Measurements from ENCODE around the gene GHR. TPM values are rescaled to one million over a fixed set of nuclear protein-coding genes. Genes with fewer than 3 reads are reported as not detected.

GHR gene
- total RNA-seq, 1 donor = 5.4 TPM

GRCh38 chr5:42516282-42517042, 93.2 kb downstream of the GHR start:
- TF ChIP-seq CTCF (IDR thresholded peaks at IDR 0.05; ENCODE audit: extremely low read depth, low read depth, low read length) = no peak
- H3K4me2 ChIP-seq (ENCODE audit: insufficient read depth, low read length) = no peak overlapping the region
- H4K20me1 ChIP-seq (ENCODE audit: insufficient read depth, low read length) = no peaks in the 10 kb centered on the region
- no peak overlapping the region for H2AFZ ChIP-seq (ENCODE audit: low read length)
- DNase-seq (ENCODE audit: insufficient read length, low spot score, missing footprints) = peak; percentile 34
- no peaks in the 10 kb centered on the region for H3K9me3 ChIP-seq (ENCODE audit: low read depth, low read length)
- H3K27me3 ChIP-seq (ENCODE audit: insufficient read depth, low read length) = no peaks in the 10 kb centered on the region
- no peaks in the 10 kb centered on the region for H3K79me2 ChIP-seq (ENCODE audit: insufficient read depth, low read length)
- no peak overlapping the region for H3K4me3 ChIP-seq (ENCODE audit: insufficient read depth, low read length)
- no peak overlapping the region for H3K27ac ChIP-seq (ENCODE audit: low read depth, low read length)
- no peaks in the 10 kb centered on the region for H3K36me3 ChIP-seq (ENCODE audit: insufficient read depth, low read length)
- H3K4me1 ChIP-seq (ENCODE audit: insufficient read depth, low read length) = no peaks in the 10 kb centered on the region

GRCh38 chr5:42517164-42517563, 93.9 kb downstream of the GHR start:
- no peaks in the 10 kb centered on the region for H3K79me2 ChIP-seq (ENCODE audit: insufficient read depth, low read length)
- no peak overlapping the region for H3K27ac ChIP-seq (ENCODE audit: low read depth, low read length)
- no peak for DNase-seq (ENCODE audit: insufficient read length, low spot score, missing footprints)
- H3K9me3 ChIP-seq (ENCODE audit: low read depth, low read length) = no peaks in the 10 kb centered on the region
- no peaks in the 10 kb centered on the region for H3K36me3 ChIP-seq (ENCODE audit: insufficient read depth, low read length)
- H3K4me2 ChIP-seq (ENCODE audit: insufficient read depth, low read length) = no peak overlapping the region
- H3K4me3 ChIP-seq (ENCODE audit: insufficient read depth, low read length) = no peak overlapping the region
- no peaks in the 10 kb centered on the region for H4K20me1 ChIP-seq (ENCODE audit: insufficient read depth, low read length)
- H2AFZ ChIP-seq (ENCODE audit: low read length) = no peak overlapping the region
- no peaks in the 10 kb centered on the region for H3K4me1 ChIP-seq (ENCODE audit: insufficient read depth, low read length)
- no peaks in the 10 kb centered on the region for H3K27me3 ChIP-seq (ENCODE audit: insufficient read depth, low read length)
- no peak for TF ChIP-seq CTCF (IDR thresholded peaks at IDR 0.05; ENCODE audit: extremely low read depth, low read depth, low read length)

- Histone ChIP-seq H3K4me3 (ENCODE audit: insufficient read depth, low read length) (no peak overlapping the region), H3K9me3 (ENCODE audit: low read depth, low read length) (no peaks in the 10 kb centered on the region), H3K79me2 (ENCODE audit: insufficient read depth, low read length) (no peaks in the 10 kb centered on the region), H4K20me1 (ENCODE audit: insufficient read depth, low read length) (no peaks in the 10 kb centered on the region), H2AFZ (ENCODE audit: low read length) (no peak overlapping the region), H3K27me3 (ENCODE audit: insufficient read depth, low read length) (no peaks in the 10 kb centered on the region), H3K4me2 (ENCODE audit: insufficient read depth, low read length) (no peak overlapping the region), H3K27ac (ENCODE audit: low read depth, low read length) (no peak overlapping the region), H3K4me1 (ENCODE audit: insufficient read depth, low read length) (no peaks in the 10 kb centered on the region), H3K36me3 (ENCODE audit: insufficient read depth, low read length) (no peaks in the 10 kb centered on the region)
- no peak for DNase-seq (ENCODE audit: insufficient read length, low spot score, missing footprints)
- TF ChIP-seq CTCF (IDR thresholded peaks at IDR 0.05; ENCODE audit: extremely low read depth, low read depth, low read length) = no peak
Observed at GRCh38 chr5:42518595-42519221, 95.5 kb downstream of the GHR start.

- no peaks in the 10 kb centered on the region for H3K9me3 ChIP-seq (ENCODE audit: low read depth, low read length)
- no peaks in the 10 kb centered on the region for H3K79me2 ChIP-seq (ENCODE audit: insufficient read depth, low read length)
- H3K36me3 ChIP-seq (ENCODE audit: insufficient read depth, low read length) = no peaks in the 10 kb centered on the region
- no peak overlapping the region for H3K4me2 ChIP-seq (ENCODE audit: insufficient read depth, low read length)
- no peak for TF ChIP-seq CTCF (IDR thresholded peaks at IDR 0.05; ENCODE audit: extremely low read depth, low read depth, low read length)
- no peaks in the 10 kb centered on the region for H3K4me1 ChIP-seq (ENCODE audit: insufficient read depth, low read length)
- H2AFZ ChIP-seq (ENCODE audit: low read length) = no peak overlapping the region
- H3K4me3 ChIP-seq (ENCODE audit: insufficient read depth, low read length) = no peak overlapping the region
- DNase-seq (ENCODE audit: insufficient read length, low spot score, missing footprints) = no peak
- no peaks in the 10 kb centered on the region for H4K20me1 ChIP-seq (ENCODE audit: insufficient read depth, low read length)
- H3K27ac ChIP-seq (ENCODE audit: low read depth, low read length) = no peak overlapping the region
- no peaks in the 10 kb centered on the region for H3K27me3 ChIP-seq (ENCODE audit: insufficient read depth, low read length)
Observed at GRCh38 chr5:42520203-42520602, 97.0 kb downstream of the GHR start.

Measured in osteoblast (primary cell).